ENCODE results near the gene PLPPR3. TPM values are rescaled to one million over a fixed set of nuclear protein-coding genes. Genes with fewer than 3 reads are reported as not detected.

PLPPR3 gene
- polyA plus RNA-seq, 1 donor from 2014 or later, result 239 TPM

GRCh38 chr19:810883-811489 is 10.8 kb downstream of the PLPPR3 start:
- Histone ChIP-seq H3K9me3 (ENCODE audit: low read length) (no peaks in the 10 kb centered on the region), H3K4me2 (ENCODE audit: low read length) (no peak overlapping the region), H3K36me3 (ENCODE audit: insufficient read depth, low read length) (no peaks in the 10 kb centered on the region), H3K4me3 (ENCODE audit: low read length) (no peak overlapping the region), H2AFZ (ENCODE audit: low read depth, low read length) (no peak overlapping the region), H3F3A (ENCODE audit: insufficient read depth, low read length, poor library complexity, severe bottlenecking) (no peaks in the 10 kb centered on the region), H3K27ac (ENCODE audit: low read length) (no peak overlapping the region), H3K9me2 (ENCODE audit: insufficient read depth, low read length) (no peaks in the 10 kb centered on the region), H4K20me1 (ENCODE audit: insufficient read depth) (peaks cover 11% of the 10 kb centered on the region), H3K27me3 (ENCODE audit: insufficient read depth, low read depth, low read length) (no peaks in the 10 kb centered on the region), H3K9ac (ENCODE audit: low read length) (no peak overlapping the region), H3K79me2 (replicated peaks; ENCODE audit: insufficient read depth, low read length) (no peaks in the 10 kb centered on the region)
- no peak for TF ChIP-seq EP300 (conservative IDR thresholded peaks at IDR 0.05; ENCODE audit: poor library complexity, severe bottlenecking)
- TF ChIP-seq, protein P1, sequence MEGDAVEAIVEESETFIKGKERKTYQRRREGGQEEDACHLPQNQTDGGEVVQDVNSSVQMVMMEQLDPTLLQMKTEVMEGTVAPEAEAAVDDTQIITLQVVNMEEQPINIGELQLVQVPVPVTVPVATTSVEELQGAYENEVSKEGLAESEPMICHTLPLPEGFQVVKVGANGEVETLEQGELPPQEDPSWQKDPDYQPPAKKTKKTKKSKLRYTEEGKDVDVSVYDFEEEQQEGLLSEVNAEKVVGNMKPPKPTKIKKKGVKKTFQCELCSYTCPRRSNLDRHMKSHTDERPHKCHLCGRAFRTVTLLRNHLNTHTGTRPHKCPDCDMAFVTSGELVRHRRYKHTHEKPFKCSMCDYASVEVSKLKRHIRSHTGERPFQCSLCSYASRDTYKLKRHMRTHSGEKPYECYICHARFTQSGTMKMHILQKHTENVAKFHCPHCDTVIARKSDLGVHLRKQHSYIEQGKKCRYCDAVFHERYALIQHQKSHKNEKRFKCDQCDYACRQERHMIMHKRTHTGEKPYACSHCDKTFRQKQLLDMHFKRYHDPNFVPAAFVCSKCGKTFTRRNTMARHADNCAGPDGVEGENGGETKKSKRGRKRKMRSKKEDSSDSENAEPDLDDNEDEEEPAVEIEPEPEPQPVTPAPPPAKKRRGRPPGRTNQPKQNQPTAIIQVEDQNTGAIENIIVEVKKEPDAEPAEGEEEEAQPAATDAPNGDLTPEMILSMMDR (IDR thresholded peaks at IDR 0.05; ENCODE audit: poor library complexity, severe bottlenecking), result no peak
- no peak for TF ChIP-seq TAF1 (IDR thresholded peaks at IDR 0.05; ENCODE audit: low read depth)
- TF ChIP-seq POLR2AphosphoS5 (IDR thresholded peaks at IDR 0.05), result peak; percentile 30
- no peak for TF ChIP-seq SMC3 (conservative IDR thresholded peaks at IDR 0.05; ENCODE audit: poor library complexity)
- TF ChIP-seq, protein P2, sequence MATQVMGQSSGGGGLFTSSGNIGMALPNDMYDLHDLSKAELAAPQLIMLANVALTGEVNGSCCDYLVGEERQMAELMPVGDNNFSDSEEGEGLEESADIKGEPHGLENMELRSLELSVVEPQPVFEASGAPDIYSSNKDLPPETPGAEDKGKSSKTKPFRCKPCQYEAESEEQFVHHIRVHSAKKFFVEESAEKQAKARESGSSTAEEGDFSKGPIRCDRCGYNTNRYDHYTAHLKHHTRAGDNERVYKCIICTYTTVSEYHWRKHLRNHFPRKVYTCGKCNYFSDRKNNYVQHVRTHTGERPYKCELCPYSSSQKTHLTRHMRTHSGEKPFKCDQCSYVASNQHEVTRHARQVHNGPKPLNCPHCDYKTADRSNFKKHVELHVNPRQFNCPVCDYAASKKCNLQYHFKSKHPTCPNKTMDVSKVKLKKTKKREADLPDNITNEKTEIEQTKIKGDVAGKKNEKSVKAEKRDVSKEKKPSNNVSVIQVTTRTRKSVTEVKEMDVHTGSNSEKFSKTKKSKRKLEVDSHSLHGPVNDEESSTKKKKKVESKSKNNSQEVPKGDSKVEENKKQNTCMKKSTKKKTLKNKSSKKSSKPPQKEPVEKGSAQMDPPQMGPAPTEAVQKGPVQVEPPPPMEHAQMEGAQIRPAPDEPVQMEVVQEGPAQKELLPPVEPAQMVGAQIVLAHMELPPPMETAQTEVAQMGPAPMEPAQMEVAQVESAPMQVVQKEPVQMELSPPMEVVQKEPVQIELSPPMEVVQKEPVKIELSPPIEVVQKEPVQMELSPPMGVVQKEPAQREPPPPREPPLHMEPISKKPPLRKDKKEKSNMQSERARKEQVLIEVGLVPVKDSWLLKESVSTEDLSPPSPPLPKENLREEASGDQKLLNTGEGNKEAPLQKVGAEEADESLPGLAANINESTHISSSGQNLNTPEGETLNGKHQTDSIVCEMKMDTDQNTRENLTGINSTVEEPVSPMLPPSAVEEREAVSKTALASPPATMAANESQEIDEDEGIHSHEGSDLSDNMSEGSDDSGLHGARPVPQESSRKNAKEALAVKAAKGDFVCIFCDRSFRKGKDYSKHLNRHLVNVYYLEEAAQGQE (IDR thresholded peaks at IDR 0.05; ENCODE audit: borderline replicate concordance), result no peak

DNA sequence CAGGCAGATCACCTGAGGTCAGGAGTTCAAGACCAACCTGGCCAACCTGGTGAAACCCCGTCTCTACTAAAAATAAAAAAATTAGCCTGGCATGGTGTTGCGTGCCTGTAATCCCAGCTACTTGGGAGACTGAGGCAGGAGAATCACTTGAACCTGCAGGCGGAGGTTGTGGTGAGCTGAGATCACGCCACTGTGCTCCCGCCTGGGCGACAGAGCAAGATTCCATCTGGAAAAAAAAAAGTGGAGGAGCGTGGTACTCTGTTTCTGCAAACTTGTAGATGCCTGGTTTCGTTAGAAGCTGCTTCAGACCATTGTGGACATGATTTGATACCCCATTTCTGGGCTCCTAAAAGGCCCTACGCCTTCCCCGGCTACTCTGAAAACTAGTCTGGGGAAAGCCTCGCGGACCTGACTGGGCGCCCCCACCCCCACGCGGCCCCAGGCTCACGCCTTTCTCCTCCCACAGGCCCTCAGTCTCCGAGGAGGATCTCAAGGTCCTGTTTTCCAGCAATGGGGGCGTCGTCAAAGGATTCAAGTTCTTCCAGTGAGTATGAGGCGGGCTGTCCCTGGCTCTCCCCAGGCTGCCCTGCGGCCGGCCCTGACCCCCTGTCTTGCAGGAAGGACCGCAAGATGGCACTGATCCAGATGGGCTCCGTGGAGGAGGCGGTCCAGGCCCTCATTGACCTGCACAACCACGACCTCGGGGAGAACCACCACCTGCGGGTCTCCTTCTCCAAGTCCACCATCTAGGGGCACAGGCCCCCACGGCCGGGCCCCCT is 11.5 kb downstream of the PLPPR3 start:
- H2AFZ ChIP-seq (ENCODE audit: low read depth, low read length), result no peak overlapping the region
- no peaks in the 10 kb centered on the region for H3K27me3 ChIP-seq (ENCODE audit: insufficient read depth, low read depth, low read length)
- H3K27ac ChIP-seq (ENCODE audit: low read length), result no peak overlapping the region
- H3K4me2 ChIP-seq (ENCODE audit: low read length), result no peak overlapping the region
- no peaks in the 10 kb centered on the region for H3K9me2 ChIP-seq (ENCODE audit: insufficient read depth, low read length)
- no peaks in the 10 kb centered on the region for H3K9me3 ChIP-seq (ENCODE audit: low read length)
- H3K36me3 ChIP-seq (ENCODE audit: insufficient read depth, low read length), result no peaks in the 10 kb centered on the region
- H3K9ac ChIP-seq (ENCODE audit: low read length), result no peak overlapping the region
- TF ChIP-seq TAF1 (IDR thresholded peaks at IDR 0.05; ENCODE audit: low read depth) (no peak), MXI1 (conservative IDR thresholded peaks at IDR 0.05; ENCODE audit: poor library complexity, severe bottlenecking) (no peak)
- H4K20me1 ChIP-seq (ENCODE audit: insufficient read depth), result peaks cover 11% of the 10 kb centered on the region
- H3K4me3 ChIP-seq (ENCODE audit: low read length), result no peak overlapping the region
- H3F3A ChIP-seq (ENCODE audit: insufficient read depth, low read length, poor library complexity, severe bottlenecking), result no peaks in the 10 kb centered on the region
- H3K79me2 ChIP-seq (replicated peaks; ENCODE audit: insufficient read depth, low read length), result no peaks in the 10 kb centered on the region

DNA sequence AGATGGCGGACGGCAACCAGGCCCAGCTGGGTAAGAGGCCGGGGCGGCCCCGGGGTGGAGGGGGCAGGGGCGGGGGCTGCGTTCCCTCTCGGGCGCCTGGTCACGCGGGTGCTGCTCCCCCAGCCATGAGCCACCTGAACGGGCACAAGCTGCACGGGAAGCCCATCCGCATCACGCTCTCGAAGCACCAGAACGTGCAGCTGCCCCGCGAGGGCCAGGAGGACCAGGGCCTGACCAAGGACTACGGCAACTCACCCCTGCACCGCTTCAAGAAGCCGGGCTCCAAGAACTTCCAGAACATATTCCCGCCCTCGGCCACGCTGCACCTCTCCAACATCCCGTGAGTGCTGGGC is 13.4 kb downstream of the PLPPR3 start:
- no peaks in the 10 kb centered on the region for H3F3A ChIP-seq (ENCODE audit: insufficient read depth, low read length, poor library complexity, severe bottlenecking)
- H3K27me3 ChIP-seq (ENCODE audit: insufficient read depth, low read depth, low read length), result no peaks in the 10 kb centered on the region
- no peak overlapping the region for H3K27ac ChIP-seq (ENCODE audit: low read length)
- H3K79me2 ChIP-seq (replicated peaks; ENCODE audit: insufficient read depth, low read length), result peaks cover 9% of the 10 kb centered on the region
- no peaks in the 10 kb centered on the region for H3K36me3 ChIP-seq (ENCODE audit: insufficient read depth, low read length)
- TF ChIP-seq TAF1 (IDR thresholded peaks at IDR 0.05; ENCODE audit: low read depth), result no peak
- no peak for TF ChIP-seq EP300 (conservative IDR thresholded peaks at IDR 0.05; ENCODE audit: poor library complexity, severe bottlenecking)
- TF ChIP-seq POLR2AphosphoS5 (IDR thresholded peaks at IDR 0.05), result peak; percentile 1
- no peaks in the 10 kb centered on the region for H3K9me3 ChIP-seq (ENCODE audit: low read length)
- H3K9ac ChIP-seq (ENCODE audit: low read length), result no peak overlapping the region
- no peaks in the 10 kb centered on the region for H3K9me2 ChIP-seq (ENCODE audit: insufficient read depth, low read length)
- no peak overlapping the region for H2AFZ ChIP-seq (ENCODE audit: low read depth, low read length)
- no peak overlapping the region for H3K4me3 ChIP-seq (ENCODE audit: low read length)
- H3K4me2 ChIP-seq (ENCODE audit: low read length), result no peak overlapping the region
- H4K20me1 ChIP-seq (ENCODE audit: insufficient read depth), result peaks cover 18% of the 10 kb centered on the region
